NCI-H146 treated with DMSO at 0.1 percent for 48 hours (cell line): ENCODE data around the gene MNX1.
A peak's percentile ranks its signal among the peaks of the same experiment; 100 is the strongest.

Experiments
- DNase-seq: peaks from one replicate; lab custom pipeline; 2025; ENCODE audit not compliant: unreplicated experiment; lab: John Stamatoyannopoulos, UW

Gene MNX1

DNA sequence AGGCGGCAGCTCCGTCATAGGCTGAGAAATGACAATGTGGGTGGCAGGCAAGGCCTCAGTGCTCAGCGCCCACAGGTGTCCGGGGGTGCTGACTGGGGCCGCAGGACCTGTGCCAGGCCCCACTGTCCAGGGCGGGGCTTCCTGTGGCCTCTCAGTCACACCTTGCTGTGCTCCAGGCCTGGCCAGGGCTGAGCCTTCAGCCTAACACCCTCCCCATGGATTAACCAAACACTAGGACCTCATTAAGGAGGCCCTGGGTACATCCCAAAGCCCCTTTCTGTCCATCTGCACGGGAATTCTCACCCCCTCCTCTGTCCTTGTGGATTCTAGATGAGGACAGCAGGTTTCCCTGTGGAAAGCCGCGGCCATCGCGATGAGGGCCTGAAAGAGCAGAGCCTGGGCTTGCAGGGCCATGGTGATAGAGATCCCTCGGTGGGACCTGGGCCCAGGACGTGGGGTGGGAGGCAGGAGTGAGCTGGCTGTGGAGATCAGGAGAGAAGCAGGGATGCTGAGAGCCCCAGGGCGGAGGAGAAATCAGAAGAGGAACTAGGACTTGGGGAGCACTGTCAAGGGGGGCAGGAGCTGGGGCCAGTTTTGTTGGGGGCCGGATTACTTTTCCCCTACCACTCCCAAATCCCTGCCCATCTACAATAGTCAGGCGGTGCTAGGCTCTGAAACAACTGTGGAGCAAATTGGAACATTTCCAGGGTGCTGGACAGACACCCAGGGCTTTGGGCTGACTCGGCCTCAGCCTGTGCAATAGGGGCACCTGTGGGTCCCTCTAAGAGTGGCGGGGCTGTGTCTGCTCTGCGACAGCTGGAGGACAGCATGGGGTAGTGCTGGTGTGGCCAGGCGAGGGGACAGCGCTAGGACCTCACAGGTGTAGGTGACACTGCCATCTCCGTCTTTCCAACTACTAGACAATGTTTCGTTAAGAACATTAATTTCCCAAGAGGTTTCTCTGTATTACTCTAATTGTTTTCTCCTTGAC, 23.3 kb upstream of the MNX1 start:
- DNase-seq, result no peak

- DNase-seq, result no peak
Observed at GRCh38 chr7:157032644-157033482, 22.4 kb upstream of the MNX1 start.

DNA sequence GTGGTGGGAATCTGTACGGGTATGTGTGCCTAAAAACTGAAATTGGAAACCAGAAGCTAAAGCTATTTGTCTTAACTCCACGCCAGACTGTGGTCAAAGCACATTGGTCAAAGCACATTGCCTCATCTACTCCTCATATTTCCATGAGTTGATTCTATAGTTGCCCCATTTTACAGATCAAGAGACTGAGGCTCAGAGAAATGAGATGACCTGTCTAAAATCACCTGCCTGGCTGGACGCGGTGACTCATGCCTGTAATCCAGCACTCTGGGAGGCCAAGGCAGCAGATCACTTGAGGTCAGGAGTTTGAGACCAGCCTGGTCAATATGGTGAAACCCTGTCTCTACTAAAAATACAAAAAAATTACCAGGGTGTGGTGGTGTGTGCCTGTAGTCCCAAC, 21.7 kb upstream of the MNX1 start:
- no peak for DNase-seq

DNA sequence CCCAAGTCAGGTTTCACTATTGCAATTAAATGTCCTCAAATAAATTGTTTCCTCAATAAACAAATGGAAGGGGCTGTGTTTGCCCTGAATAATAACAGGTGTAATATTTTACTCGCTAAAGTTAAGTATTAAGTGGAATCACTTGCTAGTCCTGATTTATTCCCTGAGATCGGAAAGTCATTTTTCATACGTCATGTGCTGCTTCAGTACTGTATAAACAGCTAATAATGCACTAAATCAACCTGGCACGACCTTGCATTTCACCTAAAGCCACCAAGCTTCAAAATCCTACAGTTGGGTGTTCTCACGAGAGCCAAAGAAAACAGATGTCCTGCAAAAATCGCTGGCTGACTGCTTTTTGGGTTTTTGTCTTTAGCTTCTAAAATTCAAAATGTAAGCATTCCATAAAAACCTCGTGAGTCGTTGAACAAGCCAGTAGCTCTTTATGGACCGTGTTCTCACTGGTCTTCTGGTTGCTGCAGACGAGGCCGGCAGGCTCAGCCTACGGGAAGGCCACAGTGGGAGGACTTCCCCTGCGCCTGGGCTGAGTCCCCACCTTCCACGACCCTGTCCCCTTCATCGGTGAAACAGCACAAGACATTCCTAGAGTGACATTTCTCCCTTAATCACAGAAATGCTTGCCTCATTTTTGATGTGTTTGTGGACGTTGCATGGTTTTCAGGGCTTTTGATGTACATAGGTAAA, 17.9 kb upstream of the MNX1 start:
- no peak for DNase-seq

DNA sequence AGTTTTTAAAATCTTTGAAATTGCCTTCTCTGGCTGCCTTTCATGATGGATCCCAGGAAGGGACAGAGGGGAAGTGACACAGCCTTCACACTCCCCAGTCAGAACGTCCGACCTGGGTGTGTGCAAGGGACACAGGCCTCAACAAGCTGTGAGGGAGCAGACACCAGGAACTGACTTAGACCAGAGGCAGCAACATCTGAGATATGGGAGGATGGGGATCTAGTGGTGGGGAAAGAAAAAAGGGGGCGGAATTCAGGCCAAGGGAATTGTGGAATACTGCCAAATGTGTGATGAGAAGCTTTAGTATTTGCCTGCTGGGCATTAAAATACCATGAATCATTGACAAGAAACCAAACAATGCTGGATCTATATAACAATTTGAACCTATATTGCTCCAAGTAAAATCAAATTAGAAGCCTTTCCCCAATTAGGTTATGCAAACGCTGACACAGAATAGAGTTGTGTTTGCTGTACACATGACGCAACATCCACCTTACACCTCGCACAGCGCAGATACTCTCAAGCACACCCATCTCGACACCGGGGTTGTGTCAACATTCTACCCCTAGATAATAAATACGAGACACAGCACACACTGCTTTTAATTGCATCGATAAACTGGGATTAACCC, 17.2 kb upstream of the MNX1 start:
- peak; percentile 41 for DNase-seq

- DNase-seq, result no peak
Observed at GRCh38 chr7:157024716-157025115, 14.3 kb upstream of the MNX1 start.

- no peak for DNase-seq
Observed at GRCh38 chr7:157023589-157023905, 13.1 kb upstream of the MNX1 start.

- no peak for DNase-seq
Observed at GRCh38 chr7:157022681-157023588, 12.5 kb upstream of the MNX1 start.

DNA sequence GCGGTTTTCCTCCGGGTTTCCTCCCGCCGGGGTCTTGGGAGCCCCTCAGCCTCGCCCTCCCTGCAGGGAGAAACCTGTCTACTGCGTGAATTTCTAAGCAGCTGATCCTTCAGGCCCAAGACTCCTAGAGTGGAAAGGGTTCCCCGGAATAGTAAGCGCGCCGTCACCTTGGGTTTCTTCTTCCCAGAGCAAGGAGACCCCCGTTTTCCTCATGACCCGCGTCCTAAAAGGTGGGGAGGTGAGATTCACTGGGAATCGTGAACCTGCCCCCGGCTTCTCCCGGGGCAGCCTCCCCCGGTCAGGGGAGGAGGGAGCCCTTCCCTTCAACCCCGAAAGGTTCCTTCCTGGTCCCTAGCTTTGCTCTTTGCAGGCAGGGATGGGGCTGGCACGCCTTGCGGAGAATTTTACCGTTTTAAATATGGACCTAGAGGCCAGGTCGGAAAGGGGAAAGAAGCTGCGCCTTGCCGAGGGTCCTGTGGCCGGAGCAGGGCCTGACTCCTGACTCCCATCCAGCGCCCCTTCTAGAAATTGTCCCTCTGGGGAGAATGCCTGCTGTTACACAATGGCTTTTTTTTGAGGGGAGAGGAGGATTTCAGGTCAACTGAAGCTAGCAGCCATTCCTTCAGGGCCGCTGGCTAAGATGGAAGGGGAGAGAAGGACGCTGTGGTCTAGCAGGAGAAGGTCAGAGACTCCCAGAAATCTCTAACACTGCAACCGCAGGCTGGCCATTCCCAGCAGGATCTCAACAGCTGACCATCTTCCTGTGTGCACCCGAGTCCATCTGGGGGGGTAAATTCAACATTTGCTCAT, 11.6 kb upstream of the MNX1 start:
- no peak for DNase-seq

GRCh38 chr7:157021071-157021870, 10.8 kb upstream of the MNX1 start:
- DNase-seq, result no peak

GRCh38 chr7:157020514-157021070, 10.1 kb upstream of the MNX1 start:
- DNase-seq, result no peak

GRCh38 chr7:157019718-157020451, 9.4 kb upstream of the MNX1 start:
- no peak for DNase-seq

DNA sequence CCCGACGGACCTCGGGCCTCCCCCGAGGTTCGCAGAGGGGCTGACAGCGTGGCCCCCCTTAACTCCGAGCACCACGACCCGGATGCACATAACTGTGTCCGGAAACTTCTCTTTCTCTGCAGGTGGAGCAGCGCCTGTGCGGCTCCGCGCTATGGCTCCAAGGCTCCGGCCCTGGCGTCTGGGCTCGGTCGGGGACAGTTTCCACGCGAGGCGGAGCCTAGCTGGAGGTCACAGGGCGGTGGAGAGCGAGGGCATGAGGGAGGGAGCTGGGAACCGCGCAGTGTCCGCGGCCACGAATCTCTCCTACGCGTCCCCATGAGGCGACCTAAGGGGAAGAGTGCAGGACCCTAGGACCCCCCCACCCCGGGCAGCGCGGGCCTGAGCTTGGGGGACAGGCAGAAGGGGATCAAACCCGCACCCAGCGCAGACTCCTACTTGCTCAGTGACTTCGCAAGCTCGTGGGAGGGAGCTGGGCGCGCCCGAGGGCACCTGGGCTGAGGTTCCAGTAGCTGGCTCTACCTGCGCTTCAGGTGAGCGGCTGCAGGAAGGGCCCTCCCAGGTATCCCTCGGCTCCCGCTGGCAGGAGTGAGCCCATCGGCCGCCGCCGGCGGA, 8.6 kb upstream of the MNX1 start:
- DNase-seq, result no peak

DNA sequence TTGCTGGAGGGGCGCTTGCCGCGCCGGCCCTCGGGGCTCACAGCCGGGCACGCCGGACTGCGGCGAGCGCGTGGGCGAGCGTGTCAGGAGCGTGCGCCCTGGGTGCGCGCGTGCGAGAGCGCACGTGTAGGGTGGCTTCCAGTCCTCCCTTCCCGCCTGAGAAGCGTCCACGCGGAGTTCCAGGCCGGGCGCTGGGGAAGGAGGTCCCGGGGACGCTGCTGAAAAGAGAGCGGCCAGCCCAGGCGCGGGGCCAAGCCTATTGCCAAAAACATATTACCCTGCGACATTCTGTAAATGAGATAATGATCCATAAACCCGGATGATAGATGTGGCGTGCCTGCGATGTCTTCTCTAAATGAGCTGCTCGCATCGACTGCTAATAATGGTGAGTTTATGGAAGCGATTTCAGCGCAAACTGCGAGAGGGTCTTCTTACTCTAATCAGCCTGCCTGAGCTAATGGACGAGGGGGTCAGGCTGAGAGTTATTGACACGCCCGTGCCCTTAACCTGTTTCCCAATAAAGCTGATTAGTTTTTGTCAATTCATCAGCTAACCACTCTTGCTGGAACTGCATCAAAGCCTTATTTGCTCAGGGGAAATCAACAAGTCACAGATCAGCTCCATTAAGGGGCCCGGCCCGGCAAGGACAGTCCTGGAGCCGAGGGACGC, 8.0 kb upstream of the MNX1 start:
- no peak for DNase-seq

DNA sequence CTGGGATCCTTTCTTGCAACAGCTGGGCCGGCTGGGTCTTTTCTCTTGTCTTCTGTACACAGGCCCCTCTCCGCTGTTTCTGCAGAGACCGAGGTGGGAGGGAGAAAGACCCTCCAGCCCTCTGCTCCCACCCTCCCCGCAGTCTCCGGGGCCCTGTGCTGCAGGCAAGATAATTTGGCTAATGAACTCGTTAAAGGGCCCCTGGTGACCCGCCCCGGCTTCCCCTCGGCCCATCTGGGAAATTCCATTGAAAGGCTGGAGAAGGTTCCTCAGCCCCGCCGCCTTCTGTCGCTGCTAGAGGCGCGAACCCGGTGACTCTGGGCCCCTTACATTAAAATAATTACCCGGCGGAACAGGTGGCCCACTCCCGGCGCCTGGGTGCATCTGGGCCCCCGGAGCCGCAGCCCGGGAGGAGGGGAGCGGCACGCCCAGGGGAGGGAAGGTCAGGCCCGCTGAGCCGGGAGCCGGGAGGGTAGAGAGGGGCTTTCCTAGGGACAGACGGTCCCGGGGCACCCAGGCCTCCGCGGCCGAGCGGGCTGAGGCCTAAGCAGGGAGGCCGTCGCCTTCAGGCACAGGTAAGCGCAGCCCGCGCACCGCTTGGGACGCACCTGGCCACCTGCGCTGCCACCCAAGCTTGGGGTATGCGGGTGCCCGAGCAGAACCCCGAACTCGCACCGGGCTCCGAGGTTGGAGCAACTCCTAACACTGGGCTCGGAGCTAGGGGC, 7.3 kb upstream of the MNX1 start:
- no peak for DNase-seq

DNA sequence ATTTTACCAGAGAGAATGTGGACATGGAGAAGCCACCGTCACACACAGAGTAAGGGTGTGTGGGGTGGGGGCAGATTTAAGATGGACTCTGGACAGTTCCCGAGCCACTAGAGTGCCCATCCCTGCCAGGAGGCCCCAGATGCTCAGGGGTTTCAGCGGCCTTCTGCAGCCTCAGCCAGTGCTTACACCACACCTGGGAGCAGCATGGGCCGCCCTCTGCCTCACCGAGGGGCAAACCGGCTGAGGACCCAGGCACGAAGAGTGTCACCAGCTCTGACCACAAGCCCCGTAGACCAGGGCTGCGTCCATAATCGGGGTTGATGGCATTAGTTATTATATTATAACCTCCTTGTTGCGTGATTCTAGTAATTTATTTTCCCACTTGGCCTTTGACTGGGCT, 6.7 kb upstream of the MNX1 start:
- no peak for DNase-seq
